GM21529 (cell line): ENCODE data around the gene DPP3.

Experiments used
- ATAC-seq: cut with Tn5 transposase; IDR thresholded peaks from one replicate; pipeline ENCODE4 v1.9.1; 2021; ENCODE audit not compliant: unreplicated experiment

DPP3 gene

DNA sequence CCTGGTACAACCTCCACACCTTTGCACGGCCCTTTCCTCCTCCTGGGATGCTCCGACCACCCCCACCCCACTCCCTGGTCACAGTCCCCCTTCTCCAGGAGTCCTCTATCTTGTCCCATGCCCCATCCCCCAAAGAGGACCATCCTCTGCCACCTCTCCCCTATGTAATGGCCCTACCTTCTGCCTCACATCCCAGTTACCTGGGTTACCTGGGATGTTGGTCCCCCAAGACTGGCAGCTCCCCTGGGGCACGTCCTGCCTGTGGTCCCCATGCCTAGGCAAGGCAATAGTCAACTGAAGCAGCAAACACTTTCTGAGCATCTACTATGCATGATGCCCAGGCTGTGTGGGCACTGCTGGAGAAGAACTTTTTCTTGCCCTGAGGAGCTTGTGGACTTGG, 75.2 kb downstream of the DPP3 start:
- no peak for ATAC-seq

DNA sequence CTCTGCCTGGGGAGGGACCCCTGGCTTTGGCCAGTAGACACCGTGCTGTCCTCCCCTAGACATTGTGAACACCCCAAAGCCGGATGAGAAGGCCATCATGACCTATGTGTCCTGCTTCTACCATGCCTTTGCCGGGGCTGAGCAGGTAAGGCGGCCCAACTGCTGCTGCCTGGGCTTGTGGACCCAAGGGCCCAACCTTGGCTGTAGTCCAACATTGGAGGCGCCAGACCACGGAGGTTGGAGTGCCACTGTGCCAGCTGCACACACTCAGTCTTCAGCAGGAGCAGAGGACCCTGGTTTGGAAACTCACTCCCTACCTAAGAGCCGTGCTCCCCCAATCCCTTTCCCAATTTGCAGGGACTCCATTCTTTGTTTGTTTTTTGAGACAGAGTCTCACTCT, 75.9 kb downstream of the DPP3 start:
- ATAC-seq, result no peak

DNA sequence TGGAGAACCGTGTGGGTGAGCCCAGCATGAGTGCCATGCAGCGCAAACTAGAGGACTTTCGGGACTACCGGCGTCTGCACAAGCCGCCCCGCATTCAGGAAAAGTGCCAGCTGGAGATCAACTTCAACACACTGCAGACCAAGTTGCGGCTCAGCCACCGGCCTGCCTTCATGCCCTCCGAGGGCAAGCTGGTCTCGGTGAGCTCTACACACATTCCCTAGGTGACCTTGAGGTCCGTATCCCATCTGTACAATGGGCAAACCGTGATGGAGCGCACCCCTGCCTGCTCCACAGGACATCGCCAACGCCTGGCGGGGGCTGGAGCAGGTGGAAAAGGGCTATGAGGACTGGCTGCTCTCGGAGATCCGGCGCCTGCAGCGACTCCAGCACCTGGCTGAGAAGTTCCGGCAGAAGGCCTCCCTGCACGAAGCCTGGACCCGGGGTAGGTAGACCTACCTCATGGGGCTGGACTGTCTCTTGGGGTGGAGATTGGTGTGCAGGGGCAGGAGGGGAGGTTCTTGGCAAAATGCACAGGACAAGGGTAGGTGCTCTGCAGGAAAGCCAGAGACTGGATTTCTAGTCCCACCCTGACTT, 77.6 kb downstream of the DPP3 start:
- ATAC-seq, result no peak
